HL-60 (cell line): ENCODE results near the gene GNB4.

Experiments used
- DNase-seq, 2 experiments: peaks; one replicate each; pipeline ENCODE4 v3.0.0-alpha.2; 2010 to 2020; ENCODE audit warnings: low read depth in 1 of 2, low spot score in 1 of 2
- H3K27ac ChIP-seq: fragments of 250-450 bp; sonication (Bioruptor Pico); replicated peaks from 2 replicates; pipeline ENCODE4 v1.5.1; 2020; ENCODE audit warnings: mild to moderate bottlenecking, moderate library complexity
- H3K27me3 ChIP-seq: fragments of 250-450 bp; sonication (Bioruptor Pico); 2 replicates; pipeline ENCODE4 v1.5.1; 2021; ENCODE audit warnings: mild to moderate bottlenecking, moderate library complexity; ENCODE audit not compliant: insufficient read depth, poor library complexity, severe bottlenecking
- H3K4me3 ChIP-seq: replicated peaks from 2 replicates; pipeline ENCODE4 v1.5.1; 2011; ENCODE audit warnings: mild to moderate bottlenecking, control low read depth, low read length; ENCODE audit not compliant: insufficient read depth
- CTCF ChIP-seq: IDR thresholded peaks from one replicate; pipeline ENCODE4 v1.5.1; 2011; ENCODE audit warnings: low read length, control low read depth, inconsistent platforms; ENCODE audit not compliant: insufficient read depth
- GABPA ChIP-seq: IDR thresholded peaks from 2 replicates; pipeline ENCODE4 v1.6.1; 2012; ENCODE audit warnings: low read depth
- POLR2AphosphoS5 ChIP-seq: IDR thresholded peaks from 2 replicates; pipeline ENCODE4 v1.6.1; 2012; ENCODE audit warnings: low read depth
- SPI1 ChIP-seq: IDR thresholded peaks from 2 replicates; pipeline ENCODE4 v1.6.1; 2012; ENCODE audit warnings: low read depth, mild to moderate bottlenecking, borderline replicate concordance
- TF ChIP-seq, protein P1 (sequence below): IDR thresholded peaks from 2 replicates; pipeline ENCODE4 v1.6.1; 2012; ENCODE audit warnings: low read depth; ENCODE audit not compliant: insufficient replicate concordance

Gene GNB4

GRCh38 chr3:179447251-179447650 lies 4.0 kb downstream of the GNB4 start:
- no peaks in the 10 kb centered on the region for H3K27me3 ChIP-seq
- no peak overlapping the region for H3K4me3 ChIP-seq
- TF ChIP-seq SPI1: no peak
- TF ChIP-seq, protein P1, sequence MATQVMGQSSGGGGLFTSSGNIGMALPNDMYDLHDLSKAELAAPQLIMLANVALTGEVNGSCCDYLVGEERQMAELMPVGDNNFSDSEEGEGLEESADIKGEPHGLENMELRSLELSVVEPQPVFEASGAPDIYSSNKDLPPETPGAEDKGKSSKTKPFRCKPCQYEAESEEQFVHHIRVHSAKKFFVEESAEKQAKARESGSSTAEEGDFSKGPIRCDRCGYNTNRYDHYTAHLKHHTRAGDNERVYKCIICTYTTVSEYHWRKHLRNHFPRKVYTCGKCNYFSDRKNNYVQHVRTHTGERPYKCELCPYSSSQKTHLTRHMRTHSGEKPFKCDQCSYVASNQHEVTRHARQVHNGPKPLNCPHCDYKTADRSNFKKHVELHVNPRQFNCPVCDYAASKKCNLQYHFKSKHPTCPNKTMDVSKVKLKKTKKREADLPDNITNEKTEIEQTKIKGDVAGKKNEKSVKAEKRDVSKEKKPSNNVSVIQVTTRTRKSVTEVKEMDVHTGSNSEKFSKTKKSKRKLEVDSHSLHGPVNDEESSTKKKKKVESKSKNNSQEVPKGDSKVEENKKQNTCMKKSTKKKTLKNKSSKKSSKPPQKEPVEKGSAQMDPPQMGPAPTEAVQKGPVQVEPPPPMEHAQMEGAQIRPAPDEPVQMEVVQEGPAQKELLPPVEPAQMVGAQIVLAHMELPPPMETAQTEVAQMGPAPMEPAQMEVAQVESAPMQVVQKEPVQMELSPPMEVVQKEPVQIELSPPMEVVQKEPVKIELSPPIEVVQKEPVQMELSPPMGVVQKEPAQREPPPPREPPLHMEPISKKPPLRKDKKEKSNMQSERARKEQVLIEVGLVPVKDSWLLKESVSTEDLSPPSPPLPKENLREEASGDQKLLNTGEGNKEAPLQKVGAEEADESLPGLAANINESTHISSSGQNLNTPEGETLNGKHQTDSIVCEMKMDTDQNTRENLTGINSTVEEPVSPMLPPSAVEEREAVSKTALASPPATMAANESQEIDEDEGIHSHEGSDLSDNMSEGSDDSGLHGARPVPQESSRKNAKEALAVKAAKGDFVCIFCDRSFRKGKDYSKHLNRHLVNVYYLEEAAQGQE: no peak
- TF ChIP-seq GABPA: no peak
- no peak for TF ChIP-seq POLR2AphosphoS5
- no peak for TF ChIP-seq CTCF
- DNase-seq: no peak
- H3K27ac ChIP-seq: no peak overlapping the region

GRCh38 chr3:179446501-179446900 lies 4.8 kb downstream of the GNB4 start:
- peak in 1 of 2 experiments; percentile 36 for DNase-seq
- Histone ChIP-seq H3K27me3 (no peaks in the 10 kb centered on the region), H3K4me3 (no peak overlapping the region), H3K27ac (no peak overlapping the region)
- TF ChIP-seq SPI1 (no peak), POLR2AphosphoS5 (no peak), CTCF (no peak), GABPA (no peak)
- TF ChIP-seq, protein P1: no peak

DNA sequence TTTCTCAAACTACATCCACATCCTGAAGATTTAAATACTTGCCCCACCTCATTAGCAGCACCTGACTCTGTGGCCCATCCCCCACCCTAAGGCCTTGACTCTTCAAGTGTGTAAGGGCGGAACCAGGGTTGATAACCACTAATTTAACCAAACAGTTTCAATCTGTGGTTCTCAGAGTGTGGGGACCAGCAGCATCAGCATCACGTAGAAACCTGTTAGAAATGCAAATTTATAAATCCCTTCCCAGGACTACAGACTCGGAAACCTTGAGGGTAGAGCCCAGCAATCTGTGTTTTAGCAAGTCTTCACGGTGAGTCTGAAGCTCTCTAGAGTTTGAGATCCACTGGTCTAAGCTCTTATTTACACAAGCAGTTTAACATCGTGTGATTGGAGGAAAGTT lies 12.4 kb downstream of the GNB4 start:
- no peak for TF ChIP-seq POLR2AphosphoS5
- TF ChIP-seq SPI1: no peak
- TF ChIP-seq GABPA: no peak
- TF ChIP-seq, protein P1: no peak
- no peak for TF ChIP-seq CTCF
- Histone ChIP-seq H3K4me3 (no peak overlapping the region), H3K27ac (peak overlapping the region; percentile 22), H3K27me3 (no peaks in the 10 kb centered on the region)
- no peak for DNase-seq
